ENCODE results near the gene DLGAP1. TPM values are rescaled to one million over a fixed set of nuclear protein-coding genes. Genes with fewer than 3 reads are reported as not detected.
"Not testable (repeated sequence)": the region's sequence is repeated elsewhere in the genome, so short reads cannot be mapped to it uniquely, and the experiment has no call there.

The DLGAP1 gene
- total RNA-seq, 1 donor from 2014 or later = 80.2 TPM

- no peak for DNase-seq
These were observed 739.7 kb downstream of the DLGAP1 start for GRCh38 chr18:3715231-3716080.

GRCh38 chr18:3713708-3714107 lies 741.4 kb downstream of the DLGAP1 start:
- DNase-seq = no peak

- no peak for DNase-seq
These were observed 741.9 kb downstream of the DLGAP1 start for GRCh38 chr18:3713166-3713565.

GRCh38 chr18:3712491-3712890 lies 742.6 kb downstream of the DLGAP1 start:
- DNase-seq = no peak

- no peak for DNase-seq
These were observed 744.3 kb downstream of the DLGAP1 start for GRCh38 chr18:3710712-3711301.

- DNase-seq = no peak
These were observed 745.9 kb downstream of the DLGAP1 start for GRCh38 chr18:3709205-3709604.

GRCh38 chr18:3706279-3707097 lies 748.6 kb downstream of the DLGAP1 start:
- no peak for DNase-seq

- DNase-seq = no peak
These were observed 750.4 kb downstream of the DLGAP1 start for GRCh38 chr18:3704556-3705344.

- DNase-seq = peak; percentile 67
These were observed 751.4 kb downstream of the DLGAP1 start for GRCh38 chr18:3703732-3704176.

- DNase-seq = not testable (repeated sequence)
These were observed 755.2 kb downstream of the DLGAP1 start for GRCh38 chr18:3699707-3700567.

- not testable (repeated sequence) for DNase-seq
These were observed 760.9 kb downstream of the DLGAP1 start for GRCh38 chr18:3694030-3694778.

- no peak for DNase-seq
These were observed 761.7 kb downstream of the DLGAP1 start for GRCh38 chr18:3693410-3693809.

GRCh38 chr18:3692691-3693090 lies 762.4 kb downstream of the DLGAP1 start:
- no peak for DNase-seq

- no peak for DNase-seq
These were observed 762.9 kb downstream of the DLGAP1 start for GRCh38 chr18:3692113-3692621.

GRCh38 chr18:3691705-3692104 lies 763.4 kb downstream of the DLGAP1 start:
- DNase-seq = no peak

GRCh38 chr18:3690764-3691066 lies 764.4 kb downstream of the DLGAP1 start:
- DNase-seq = no peak

GRCh38 chr18:3689986-3690763 lies 764.9 kb downstream of the DLGAP1 start:
- DNase-seq = no peak

- DNase-seq = no peak
These were observed 766.0 kb downstream of the DLGAP1 start for GRCh38 chr18:3689091-3689490.

- DNase-seq = no peak
These were observed 766.4 kb downstream of the DLGAP1 start for GRCh38 chr18:3688690-3689089.

Data from occipital lobe (tissue), 2 donors.